Measurements from ENCODE around the gene CHN2.

DNA sequence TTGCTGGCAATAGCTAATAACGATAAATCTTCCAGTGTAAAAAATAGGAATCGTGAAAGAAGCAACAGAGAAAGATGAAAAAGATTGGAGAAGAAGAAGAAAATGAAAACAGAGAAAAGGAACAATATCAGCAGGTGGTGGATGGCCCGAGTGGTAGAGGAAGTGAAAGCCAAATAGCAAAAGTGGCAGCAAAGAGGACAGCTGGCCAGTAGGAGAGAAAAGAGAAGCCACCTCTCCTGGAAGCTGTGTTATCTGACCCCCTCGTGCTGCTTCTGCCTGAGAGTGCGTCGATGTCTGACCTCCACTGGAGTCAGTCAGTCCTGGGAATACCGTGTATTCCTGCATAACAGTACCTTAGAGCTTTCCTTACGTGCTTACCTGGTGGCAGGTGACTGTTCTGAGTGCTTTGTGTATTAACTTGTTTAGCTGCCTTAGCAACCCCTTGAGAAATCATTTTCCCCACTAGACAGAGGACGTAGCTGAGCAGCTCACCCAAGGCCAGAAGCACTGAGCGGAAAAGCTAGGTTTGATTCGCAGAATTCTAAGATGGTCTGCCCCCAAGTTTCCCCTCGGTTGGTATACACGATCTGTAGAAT lies 88.3 kb downstream of the CHN2 start:
- TF ChIP-seq, protein P1, sequence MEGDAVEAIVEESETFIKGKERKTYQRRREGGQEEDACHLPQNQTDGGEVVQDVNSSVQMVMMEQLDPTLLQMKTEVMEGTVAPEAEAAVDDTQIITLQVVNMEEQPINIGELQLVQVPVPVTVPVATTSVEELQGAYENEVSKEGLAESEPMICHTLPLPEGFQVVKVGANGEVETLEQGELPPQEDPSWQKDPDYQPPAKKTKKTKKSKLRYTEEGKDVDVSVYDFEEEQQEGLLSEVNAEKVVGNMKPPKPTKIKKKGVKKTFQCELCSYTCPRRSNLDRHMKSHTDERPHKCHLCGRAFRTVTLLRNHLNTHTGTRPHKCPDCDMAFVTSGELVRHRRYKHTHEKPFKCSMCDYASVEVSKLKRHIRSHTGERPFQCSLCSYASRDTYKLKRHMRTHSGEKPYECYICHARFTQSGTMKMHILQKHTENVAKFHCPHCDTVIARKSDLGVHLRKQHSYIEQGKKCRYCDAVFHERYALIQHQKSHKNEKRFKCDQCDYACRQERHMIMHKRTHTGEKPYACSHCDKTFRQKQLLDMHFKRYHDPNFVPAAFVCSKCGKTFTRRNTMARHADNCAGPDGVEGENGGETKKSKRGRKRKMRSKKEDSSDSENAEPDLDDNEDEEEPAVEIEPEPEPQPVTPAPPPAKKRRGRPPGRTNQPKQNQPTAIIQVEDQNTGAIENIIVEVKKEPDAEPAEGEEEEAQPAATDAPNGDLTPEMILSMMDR (IDR thresholded peaks at IDR 0.05), result no peak
- TF ChIP-seq EZH2phosphoT487 (IDR thresholded peaks at IDR 0.05), result no peak
